Gastrocnemius medialis (tissue), 4 donors: ENCODE results near the gene DIP2C. TPM values are rescaled to one million over a fixed set of nuclear protein-coding genes. Genes with fewer than 3 reads are reported as not detected.

ENCODE experiments used
- ATAC-seq, 2 donors: fragments of 150-250 bp; one replicate each; pipeline ENCODE4 v1.9.1; 2016
- DNase-seq, 2 donors: peaks; one replicate each; pipeline ENCODE4 v3.0.0-alpha.2; 2019
- H3K27ac ChIP-seq, 4 donors: fragments of 200-600 bp; sonication (generic); 1 replicate in 1 of 4; 2 replicates in 3 of 4; pipeline ENCODE4 v1.5.1; 2016 to 2018; ENCODE audit warnings: mild to moderate bottlenecking in 2 of 4, moderate library complexity in 1 of 4
- H3K27me3 ChIP-seq, 3 donors: fragments of 200-600 bp; sonication (generic) in 2 of 3; 1 replicate in 1 of 3; 2 replicates in 2 of 3; pipeline versions ENCODE4 v1.5.1 to v1.6.0; 2016 to 2019; ENCODE audit warnings: mild to moderate bottlenecking in 1 of 3, moderate library complexity in 1 of 3
- H3K36me3 ChIP-seq, 2 donors: fragments of 200-600 bp; sonication (generic) in 1 of 2; one replicate each; pipeline ENCODE4 v1.5.1; 2017 to 2018
- H3K4me1 ChIP-seq, 2 donors: fragments of 200-600 bp; sonication (generic) in 1 of 2; one replicate each; pipeline ENCODE4 v1.5.1; 2016 to 2017; ENCODE audit warnings: mild to moderate bottlenecking in 2 of 2
- H3K4me3 ChIP-seq, 4 donors: fragments of 200-600 bp; sonication (generic) in 3 of 4; 1 replicate in 1 of 4; 2 replicates in 3 of 4; pipeline ENCODE4 v1.5.1; 2016 to 2019; ENCODE audit warnings: mild to moderate bottlenecking in 2 of 4
- H3K9me3 ChIP-seq, 3 donors: fragments of 200-600 bp; sonication (generic) in 2 of 3; 1 replicate in 1 of 3; 2 replicates in 2 of 3; pipeline ENCODE4 v1.5.1; 2016 to 2019
- POLR2A ChIP-seq, 2 donors: fragments of 450-650 bp; IDR thresholded peaks; one replicate each; pipeline ENCODE4 v1.6.1; 2017; ENCODE audit warnings: antibody characterized with exemption in 2 of 2, mild to moderate bottlenecking in 2 of 2, moderate library complexity in 2 of 2
- in situ Hi-C, 4 donors: fragments of 200-750 bp; cut with MboI; loops; one replicate each; pipeline versions ENCODE4 v1.15.0 to v1.8.0; 2017; ENCODE audit warnings: low sequenced_read_pairs in 4 of 4
- intact Hi-C: fragments of 100-400 bp; cut with DNase I; formaldehyde crosslinking; loops from one replicate; pipeline ENCODE4 v1.15.1; 2023; ENCODE audit warnings: low total_unique reads
- total RNA-seq, 4 donors: library from RNA; depleted of rRNA; stranded (reverse); fragments of >200 nt; gene quantifications; one replicate each; pipeline versions ENCODE4 v1.1.0 to v1.2.3, GENCODE V29; 2016
- TF ChIP-seq, protein P1 (sequence below), 5 experiments: fragments of 450-650 bp in 3 of 5; fragments of 200-600 bp in 2 of 5; sonication (generic) in 2 of 5; IDR thresholded peaks in 4 of 5; conservative IDR thresholded peaks in 1 of 5; 1 replicate in 4 of 5; 2 replicates in 1 of 5; pipeline ENCODE4 v1.5.1; 2016 to 2019; ENCODE audit warnings: antibody characterized with exemption in 5 of 5, mild to moderate bottlenecking in 3 of 5, moderate library complexity in 3 of 5

DIP2C gene
- total RNA-seq, 4 donors from 2014 or later, result 19.1 to 60.0 (median 30.2) TPM

GRCh38 chr10:492836-493235, 196.6 kb downstream of the DIP2C start:
- Histone ChIP-seq H3K36me3 (no peaks in the 10 kb centered on the region), H3K27me3 (no peaks in the 10 kb centered on the region), H3K4me1 (peaks cover 48 to 62% of the 10 kb centered on the region in 2 donors), H3K27ac (no peak overlapping the region), H3K4me3 (no peak overlapping the region), H3K9me3 (no peaks in the 10 kb centered on the region)
- TF ChIP-seq, protein P1, sequence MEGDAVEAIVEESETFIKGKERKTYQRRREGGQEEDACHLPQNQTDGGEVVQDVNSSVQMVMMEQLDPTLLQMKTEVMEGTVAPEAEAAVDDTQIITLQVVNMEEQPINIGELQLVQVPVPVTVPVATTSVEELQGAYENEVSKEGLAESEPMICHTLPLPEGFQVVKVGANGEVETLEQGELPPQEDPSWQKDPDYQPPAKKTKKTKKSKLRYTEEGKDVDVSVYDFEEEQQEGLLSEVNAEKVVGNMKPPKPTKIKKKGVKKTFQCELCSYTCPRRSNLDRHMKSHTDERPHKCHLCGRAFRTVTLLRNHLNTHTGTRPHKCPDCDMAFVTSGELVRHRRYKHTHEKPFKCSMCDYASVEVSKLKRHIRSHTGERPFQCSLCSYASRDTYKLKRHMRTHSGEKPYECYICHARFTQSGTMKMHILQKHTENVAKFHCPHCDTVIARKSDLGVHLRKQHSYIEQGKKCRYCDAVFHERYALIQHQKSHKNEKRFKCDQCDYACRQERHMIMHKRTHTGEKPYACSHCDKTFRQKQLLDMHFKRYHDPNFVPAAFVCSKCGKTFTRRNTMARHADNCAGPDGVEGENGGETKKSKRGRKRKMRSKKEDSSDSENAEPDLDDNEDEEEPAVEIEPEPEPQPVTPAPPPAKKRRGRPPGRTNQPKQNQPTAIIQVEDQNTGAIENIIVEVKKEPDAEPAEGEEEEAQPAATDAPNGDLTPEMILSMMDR (IDR thresholded peaks at IDR 0.05 in 4 of 5, conservative IDR thresholded peaks at IDR 0.05 in 1 of 5), result no peak
- TF ChIP-seq POLR2A (IDR thresholded peaks at IDR 0.05), result no peak
- intact Hi-C loops (no loop called here), in situ Hi-C loops (no loop called here)
- no peak for DNase-seq
- no peak for ATAC-seq

DNA sequence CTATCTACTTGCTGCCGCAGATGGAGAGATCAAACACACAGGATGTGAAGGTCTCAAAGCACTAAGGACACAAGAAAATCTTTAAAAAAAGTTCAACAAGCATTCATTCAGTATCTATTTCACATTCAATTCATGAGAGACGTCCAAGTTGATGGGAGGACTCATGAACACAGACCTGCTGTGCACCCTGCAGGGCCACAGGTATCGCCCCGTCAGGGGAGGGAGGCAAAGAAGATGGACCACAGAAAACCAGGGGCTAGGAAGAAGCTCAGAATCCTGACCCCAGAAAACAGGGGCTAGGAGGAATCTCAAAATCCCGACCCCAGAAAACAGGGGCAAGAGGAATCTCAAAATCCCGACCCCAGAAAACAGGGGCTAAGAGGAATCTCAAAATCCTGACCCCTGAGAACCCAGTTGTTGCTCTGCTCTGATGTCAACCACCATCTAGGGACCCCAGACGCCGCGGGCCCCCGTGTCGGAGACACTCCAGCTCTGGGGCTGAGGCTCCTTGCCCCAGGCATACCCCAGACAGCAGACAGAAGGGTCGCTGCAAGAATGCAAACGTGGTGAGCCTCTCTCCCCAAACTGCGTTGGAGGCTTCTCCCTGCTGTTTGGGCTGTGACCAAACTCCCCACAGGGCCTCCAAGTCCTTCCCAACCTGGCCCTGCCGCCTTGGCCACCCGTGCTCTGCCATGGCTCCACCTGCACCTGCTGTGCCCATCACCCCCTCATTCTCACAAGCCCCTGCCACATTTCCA, 197.6 kb downstream of the DIP2C start:
- Histone ChIP-seq H3K27ac (peak overlapping the region; percentile 67 to 76 (median 74)), H3K27me3 (no peaks in the 10 kb centered on the region), H3K4me3 (peak overlapping the region in 1 of 4 donors; percentile 26), H3K36me3 (no peaks in the 10 kb centered on the region), H3K9me3 (no peaks in the 10 kb centered on the region), H3K4me1 (peaks cover 48 to 62% of the 10 kb centered on the region in 2 donors)
- in situ Hi-C loops, result no loop called here
- DNase-seq (no peak), ATAC-seq (no peak)
- TF ChIP-seq, protein P1 (IDR thresholded peaks at IDR 0.05 in 4 of 5, conservative IDR thresholded peaks at IDR 0.05 in 1 of 5), result no peak
- no peak for TF ChIP-seq POLR2A (IDR thresholded peaks at IDR 0.05)
- intact Hi-C loops, result no loop called here

- peak overlapping the region; percentile 67 to 76 (median 74) for H3K27ac ChIP-seq
- intact Hi-C loops (no loop called here), in situ Hi-C loops (no loop called here)
- DNase-seq (peak; percentile 43 to 66), ATAC-seq (peak; percentile 53 to 69)
- peak overlapping the region; percentile 16 to 28 (median 24) for H3K4me3 ChIP-seq
- peaks cover 51 to 66% of the 10 kb centered on the region in 2 donors for H3K4me1 ChIP-seq
- no peaks in the 10 kb centered on the region for H3K27me3 ChIP-seq
- H3K36me3 ChIP-seq, result no peaks in the 10 kb centered on the region
- H3K9me3 ChIP-seq, result no peaks in the 10 kb centered on the region
- TF ChIP-seq, protein P1 (IDR thresholded peaks at IDR 0.05 in 4 of 5, conservative IDR thresholded peaks at IDR 0.05 in 1 of 5), result no peak
- no peak for TF ChIP-seq POLR2A (IDR thresholded peaks at IDR 0.05)
Observed at GRCh38 chr10:490891-491571, 198.4 kb downstream of the DIP2C start.

- Histone ChIP-seq H3K36me3 (no peaks in the 10 kb centered on the region), H3K27ac (peak overlapping the region; percentile 67 to 76 (median 74)), H3K4me1 (peaks cover 57 to 72% of the 10 kb centered on the region in 2 donors), H3K4me3 (no peak overlapping the region), H3K27me3 (no peaks in the 10 kb centered on the region), H3K9me3 (no peaks in the 10 kb centered on the region)
- TF ChIP-seq, protein P1 (IDR thresholded peaks at IDR 0.05 in 4 of 5, conservative IDR thresholded peaks at IDR 0.05 in 1 of 5), result no peak
- no peak for TF ChIP-seq POLR2A (IDR thresholded peaks at IDR 0.05)
- in situ Hi-C loops, result no loop called here
- ATAC-seq (peak; percentile 26 to 35), DNase-seq (peak; percentile 59 to 75)
- intact Hi-C loops, result no loop called here
Observed at GRCh38 chr10:490256-490655, 199.2 kb downstream of the DIP2C start.
